Gastroesophageal sphincter (tissue), 4 donors: ENCODE data around the gene RAC2. TPM values are rescaled to one million over a fixed set of nuclear protein-coding genes. Genes with fewer than 3 reads are reported as not detected.

ENCODE experiments used
- ATAC-seq: fragments of 150-250 bp; one replicate; pipeline ENCODE4 v1.9.1; 2016; ENCODE audit warnings: mild to moderate bottlenecking, moderate library complexity
- H3K27ac ChIP-seq, 4 donors: fragments of 200-600 bp; sonication (generic) in 3 of 4; 1 replicate in 3 of 4; 2 replicates in 1 of 4; pipeline ENCODE4 v1.5.1; 2016 to 2019
- H3K27me3 ChIP-seq: fragments of 200-600 bp; sonication (generic); one replicate; pipeline ENCODE4 v1.5.1; 2019
- H3K36me3 ChIP-seq, 2 donors: fragments of 200-600 bp; sonication (generic); one replicate each; pipeline ENCODE4 v1.5.1; 2019; ENCODE audit warnings: control low read depth in 1 of 2
- H3K4me1 ChIP-seq, 3 donors: fragments of 200-600 bp; sonication (generic); 1 replicate in 2 of 3; 2 replicates in 1 of 3; pipeline ENCODE4 v1.5.1; 2016 to 2019; ENCODE audit warnings: control low read depth in 2 of 3
- H3K4me3 ChIP-seq, 2 donors: fragments of 200-600 bp; sonication (generic); one replicate each; pipeline ENCODE4 v1.5.1; 2019; ENCODE audit warnings: mild to moderate bottlenecking in 1 of 2, moderate library complexity in 1 of 2
- H3K9me3 ChIP-seq, 3 donors: fragments of 200-600 bp; sonication (generic); one replicate each; pipeline ENCODE4 v1.5.1; 2017 to 2019; ENCODE audit warnings: control low read depth in 2 of 3
- EP300 ChIP-seq: sonication (generic); formaldehyde crosslinking; IDR thresholded peaks from one replicate; pipeline ENCODE4 v1.6.1; 2017; ENCODE audit warnings: antibody characterized with exemption, mild to moderate bottlenecking
- POLR2A ChIP-seq, 2 donors: fragments of 450-650 bp; IDR thresholded peaks; one replicate each; pipeline ENCODE4 v1.6.1; 2017; ENCODE audit warnings: antibody characterized with exemption in 2 of 2, mild to moderate bottlenecking in 2 of 2, moderate library complexity in 1 of 2
- POLR2AphosphoS5 ChIP-seq: sonication (generic); formaldehyde crosslinking; IDR thresholded peaks from one replicate; pipeline ENCODE4 v1.6.1; 2017; ENCODE audit warnings: antibody characterized with exemption
- WGBS, 2 donors: methylation state at CpG; one replicate each; pipeline ENCODE4 v1.1.5; 2018; ENCODE audit warnings: low coverage in 1 of 2; 5-methylcytosine and 5-hydroxymethylcytosine counted together
- total RNA-seq, 4 donors: library from RNA; depleted of rRNA; stranded (reverse); fragments of >200 nt; gene quantifications; one replicate each; pipeline ENCODE4 v1.1.0, GENCODE V29; 2016
- TF ChIP-seq, protein P1 (sequence below), 4 experiments: fragments of 200-600 bp in 2 of 4; fragments of 450-650 bp in 2 of 4; sonication (generic) in 1 of 4; IDR thresholded peaks; one replicate each; pipeline ENCODE4 v1.5.1; 2017 to 2019; ENCODE audit warnings: antibody characterized with exemption in 4 of 4, mild to moderate bottlenecking in 2 of 4, moderate library complexity in 2 of 4

RAC2 gene
- total RNA-seq, 4 donors from 2014 or later, result 2.0 to 11.3 (median 6.4) TPM

- Histone ChIP-seq H3K4me1 (peaks cover 0 to 36% (median 16%) of the 10 kb centered on the region in 3 donors), H3K27me3 (no peaks in the 10 kb centered on the region), H3K27ac (no peak overlapping the region), H3K36me3 (peaks cover 0 to 27% of the 10 kb centered on the region in 2 donors), H3K9me3 (no peaks in the 10 kb centered on the region), H3K4me3 (no peak overlapping the region)
- no CpG with 5 or more reads among the region's 3 CpGs for WGBS, 2 donors
- no peak for ATAC-seq
- TF ChIP-seq POLR2A (IDR thresholded peaks at IDR 0.05) (no peak), POLR2AphosphoS5 (no peak), EP300 (no peak)
- TF ChIP-seq, protein P1, sequence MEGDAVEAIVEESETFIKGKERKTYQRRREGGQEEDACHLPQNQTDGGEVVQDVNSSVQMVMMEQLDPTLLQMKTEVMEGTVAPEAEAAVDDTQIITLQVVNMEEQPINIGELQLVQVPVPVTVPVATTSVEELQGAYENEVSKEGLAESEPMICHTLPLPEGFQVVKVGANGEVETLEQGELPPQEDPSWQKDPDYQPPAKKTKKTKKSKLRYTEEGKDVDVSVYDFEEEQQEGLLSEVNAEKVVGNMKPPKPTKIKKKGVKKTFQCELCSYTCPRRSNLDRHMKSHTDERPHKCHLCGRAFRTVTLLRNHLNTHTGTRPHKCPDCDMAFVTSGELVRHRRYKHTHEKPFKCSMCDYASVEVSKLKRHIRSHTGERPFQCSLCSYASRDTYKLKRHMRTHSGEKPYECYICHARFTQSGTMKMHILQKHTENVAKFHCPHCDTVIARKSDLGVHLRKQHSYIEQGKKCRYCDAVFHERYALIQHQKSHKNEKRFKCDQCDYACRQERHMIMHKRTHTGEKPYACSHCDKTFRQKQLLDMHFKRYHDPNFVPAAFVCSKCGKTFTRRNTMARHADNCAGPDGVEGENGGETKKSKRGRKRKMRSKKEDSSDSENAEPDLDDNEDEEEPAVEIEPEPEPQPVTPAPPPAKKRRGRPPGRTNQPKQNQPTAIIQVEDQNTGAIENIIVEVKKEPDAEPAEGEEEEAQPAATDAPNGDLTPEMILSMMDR (IDR thresholded peaks at IDR 0.05), result no peak
Measured at GRCh38 chr22:37182949-37183245, 61.2 kb downstream of the RAC2 start.

- H3K36me3 ChIP-seq, result peaks cover 0 to 27% of the 10 kb centered on the region in 2 donors
- TF ChIP-seq, protein P1 (IDR thresholded peaks at IDR 0.05), result no peak
- TF ChIP-seq EP300 (no peak), POLR2A (IDR thresholded peaks at IDR 0.05) (no peak), POLR2AphosphoS5 (no peak)
- ATAC-seq, result no peak
- no peak overlapping the region for H3K27ac ChIP-seq
- H3K4me3 ChIP-seq, result no peak overlapping the region
- 0 to 90% methylated on average over 1 to 2 of the region's 37 CpGs for WGBS, 2 donors
- peaks cover 0 to 36% (median 14%) of the 10 kb centered on the region in 3 donors for H3K4me1 ChIP-seq
- H3K9me3 ChIP-seq, result no peaks in the 10 kb centered on the region
- H3K27me3 ChIP-seq, result no peaks in the 10 kb centered on the region
Measured at GRCh38 chr22:37182101-37182948, 61.7 kb downstream of the RAC2 start.

DNA sequence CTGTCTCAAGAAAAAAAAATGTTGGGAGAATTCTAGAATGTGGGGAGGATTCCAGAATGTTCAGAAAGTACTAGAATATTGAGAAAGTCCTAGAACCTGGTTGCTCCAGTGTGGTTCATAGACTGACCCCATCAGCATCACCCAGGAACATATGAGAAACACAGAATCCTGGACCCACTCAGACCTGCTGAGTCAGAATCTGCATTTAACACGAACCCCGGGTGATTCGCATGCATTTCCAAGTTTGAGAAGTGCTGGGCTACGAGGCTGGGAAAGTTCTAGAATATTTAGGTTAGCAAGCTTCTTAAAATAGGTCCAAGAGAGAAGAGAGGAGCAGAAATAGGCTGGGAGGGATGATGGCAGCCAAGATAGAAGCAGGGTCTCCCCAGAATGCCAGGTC is 62.4 kb downstream of the RAC2 start:
- ATAC-seq, result no peak

DNA sequence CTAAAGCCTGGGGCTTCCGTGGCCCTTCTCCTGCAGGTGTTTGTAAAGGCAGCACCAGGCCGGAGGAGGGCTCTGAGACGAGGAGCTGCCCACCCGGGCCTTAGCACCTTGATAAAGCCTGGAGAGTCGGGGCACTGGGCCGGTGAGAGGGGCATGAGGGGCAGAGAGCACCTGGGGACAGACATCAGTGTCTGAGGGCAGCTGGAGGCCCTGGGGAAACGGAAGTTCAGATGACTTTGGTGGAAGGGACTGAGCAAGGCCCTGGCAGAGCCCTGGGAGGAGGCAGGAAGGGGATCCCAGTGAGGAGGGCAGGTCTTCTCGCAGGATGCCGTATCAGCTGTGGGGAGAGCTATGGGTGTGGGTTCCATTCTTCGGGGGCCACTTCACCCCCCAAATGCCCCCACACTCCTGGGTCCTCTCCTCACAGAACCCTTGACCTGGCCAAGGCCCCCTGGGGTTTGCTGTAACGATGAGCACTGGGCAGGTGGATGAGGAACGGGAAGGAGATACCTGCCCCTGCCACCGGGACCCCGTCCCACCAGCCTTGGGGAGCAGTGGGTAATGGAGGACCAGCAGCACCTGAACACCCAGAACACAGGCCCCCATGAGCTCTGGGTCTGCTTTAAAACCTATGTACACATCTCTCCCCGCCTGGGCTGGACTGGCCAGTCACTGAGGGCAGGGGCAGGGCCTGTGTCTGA is 63.4 kb downstream of the RAC2 start:
- no peak for ATAC-seq
- no peak overlapping the region for H3K4me3 ChIP-seq
- H3K4me1 ChIP-seq, result peaks cover 0 to 36% (median 24%) of the 10 kb centered on the region in 3 donors
- TF ChIP-seq, protein P1 (IDR thresholded peaks at IDR 0.05), result no peak
- TF ChIP-seq POLR2A (IDR thresholded peaks at IDR 0.05), result no peak
- no peak for TF ChIP-seq POLR2AphosphoS5
- no peak for TF ChIP-seq EP300
- H3K27ac ChIP-seq, result peak overlapping the region in 1 of 4 donors; percentile 29
- no peaks in the 10 kb centered on the region for H3K27me3 ChIP-seq
- H3K9me3 ChIP-seq, result no peaks in the 10 kb centered on the region
- H3K36me3 ChIP-seq, result peaks cover 0 to 27% of the 10 kb centered on the region in 2 donors
- 82% methylated on average over 6 of the region's 15 CpGs; no CpG with 5 or more reads in 1 of the 2 donors for WGBS, 2 donors

More for the DNA sequence above, 62.4 kb downstream of the RAC2 start:
- Histone ChIP-seq H3K27me3 (no peaks in the 10 kb centered on the region), H3K4me1 (peaks cover 0 to 36% (median 14%) of the 10 kb centered on the region in 3 donors), H3K4me3 (no peak overlapping the region), H3K36me3 (peaks cover 0 to 27% of the 10 kb centered on the region in 2 donors), H3K27ac (no peak overlapping the region), H3K9me3 (no peaks in the 10 kb centered on the region)
- WGBS, 2 donors, result 66 to 73% methylated on average over 2 to 4 of the region's 4 CpGs
- TF ChIP-seq EP300 (no peak), POLR2A (IDR thresholded peaks at IDR 0.05) (no peak), POLR2AphosphoS5 (no peak)
- TF ChIP-seq, protein P1 (IDR thresholded peaks at IDR 0.05), result no peak
